GM12801 (cell line): ENCODE results near the gene BCOR.

Experiments used
- TF ChIP-seq, protein P1 (sequence below): IDR thresholded peaks from one replicate; pipeline ENCODE4 v1.5.1; 2011; ENCODE audit warnings: control low read depth; ENCODE audit not compliant: insufficient read length; ENCODE audit errors: extremely low read depth

BCOR gene

DNA sequence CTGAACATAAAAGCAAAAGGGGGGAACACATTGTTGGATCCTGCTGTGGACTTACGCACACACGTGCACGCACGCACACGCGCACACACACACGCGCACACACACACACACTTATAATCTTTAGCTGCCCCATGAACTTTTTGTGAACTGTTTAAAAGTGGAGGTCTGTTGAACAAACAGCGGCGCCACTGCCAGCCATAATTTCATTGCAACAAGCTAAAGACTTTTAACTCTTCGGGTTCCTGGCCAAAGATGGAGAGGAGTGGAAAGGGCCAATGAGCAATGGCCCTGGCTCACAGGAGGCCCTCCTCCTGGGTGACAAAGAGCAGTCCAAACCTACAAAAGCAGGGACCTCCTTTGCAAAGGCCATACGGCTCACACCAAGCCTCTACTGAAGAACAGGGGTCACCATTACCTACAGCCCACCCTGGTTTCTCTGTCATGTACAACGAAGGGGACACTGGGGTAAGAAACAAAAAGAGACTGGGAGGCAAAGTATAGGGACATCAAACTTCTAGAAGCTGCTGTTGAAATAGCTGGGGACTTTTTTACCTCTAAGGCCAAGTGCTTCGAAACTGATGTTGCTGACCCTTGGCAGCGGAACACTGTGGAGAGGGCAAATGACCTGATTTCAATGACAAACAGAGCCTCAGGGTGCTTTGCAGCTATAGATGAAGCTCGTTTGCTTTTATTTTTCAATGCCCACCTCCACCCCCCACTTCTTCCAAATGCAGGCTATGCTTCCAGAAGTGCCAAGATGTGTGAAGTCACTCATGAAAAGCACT lies 16.7 kb downstream of the BCOR start:
- TF ChIP-seq, protein P1, sequence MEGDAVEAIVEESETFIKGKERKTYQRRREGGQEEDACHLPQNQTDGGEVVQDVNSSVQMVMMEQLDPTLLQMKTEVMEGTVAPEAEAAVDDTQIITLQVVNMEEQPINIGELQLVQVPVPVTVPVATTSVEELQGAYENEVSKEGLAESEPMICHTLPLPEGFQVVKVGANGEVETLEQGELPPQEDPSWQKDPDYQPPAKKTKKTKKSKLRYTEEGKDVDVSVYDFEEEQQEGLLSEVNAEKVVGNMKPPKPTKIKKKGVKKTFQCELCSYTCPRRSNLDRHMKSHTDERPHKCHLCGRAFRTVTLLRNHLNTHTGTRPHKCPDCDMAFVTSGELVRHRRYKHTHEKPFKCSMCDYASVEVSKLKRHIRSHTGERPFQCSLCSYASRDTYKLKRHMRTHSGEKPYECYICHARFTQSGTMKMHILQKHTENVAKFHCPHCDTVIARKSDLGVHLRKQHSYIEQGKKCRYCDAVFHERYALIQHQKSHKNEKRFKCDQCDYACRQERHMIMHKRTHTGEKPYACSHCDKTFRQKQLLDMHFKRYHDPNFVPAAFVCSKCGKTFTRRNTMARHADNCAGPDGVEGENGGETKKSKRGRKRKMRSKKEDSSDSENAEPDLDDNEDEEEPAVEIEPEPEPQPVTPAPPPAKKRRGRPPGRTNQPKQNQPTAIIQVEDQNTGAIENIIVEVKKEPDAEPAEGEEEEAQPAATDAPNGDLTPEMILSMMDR = no peak

DNA sequence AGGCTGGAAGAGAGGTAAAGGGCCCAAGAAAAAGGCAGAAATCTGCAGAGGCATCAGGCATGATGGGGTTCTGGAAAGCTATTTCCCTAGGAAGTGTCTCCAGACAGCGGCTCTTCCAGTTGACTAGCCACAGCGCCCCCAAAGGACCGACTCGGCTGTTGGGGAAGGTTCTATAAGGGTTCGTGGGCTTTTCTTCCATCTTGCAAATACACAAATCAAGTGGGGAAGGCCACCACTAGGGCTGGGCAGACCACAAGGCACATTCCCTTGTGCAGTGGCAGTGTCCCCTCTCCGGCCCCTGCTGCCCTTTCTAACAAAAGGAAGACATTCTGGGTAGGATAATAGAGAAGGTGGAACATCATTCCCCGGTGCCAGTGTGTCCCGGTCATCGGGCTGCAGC lies 18.2 kb downstream of the BCOR start:
- TF ChIP-seq, protein P1 = no peak

DNA sequence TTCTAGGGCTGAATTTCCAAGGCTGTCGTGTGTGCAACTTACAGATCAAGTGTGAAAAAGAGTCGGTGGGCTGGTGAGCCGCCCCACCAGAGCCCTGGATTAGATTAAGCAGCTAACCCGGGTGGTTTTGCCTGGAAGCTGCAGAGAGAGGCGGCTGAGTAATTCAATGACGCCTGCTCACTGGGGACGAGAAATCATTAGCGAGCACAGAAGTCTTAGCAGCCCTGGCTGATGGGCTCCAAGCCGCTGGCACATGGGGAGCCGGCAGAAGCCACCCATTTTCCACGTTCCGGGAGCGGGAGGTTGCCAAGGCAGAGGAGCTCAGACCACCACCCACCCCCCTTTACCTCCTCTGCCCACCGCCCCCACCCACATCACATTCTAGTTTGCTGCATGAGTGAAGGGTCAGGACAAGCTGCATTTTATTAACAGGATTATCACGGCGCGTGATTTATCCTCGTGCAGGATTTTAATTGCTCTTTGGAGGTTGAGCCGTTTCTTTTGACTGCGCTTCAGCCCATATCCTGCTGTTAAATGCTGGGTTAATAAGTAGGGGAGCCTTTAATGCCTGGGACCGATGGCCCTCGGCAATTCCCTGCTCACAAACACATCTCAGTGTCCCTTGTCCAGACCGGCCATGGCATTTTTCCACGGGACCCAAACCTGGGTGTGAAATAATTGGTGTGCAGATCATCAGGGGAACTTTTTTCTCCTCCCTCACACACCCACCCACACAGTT lies 19.1 kb downstream of the BCOR start:
- TF ChIP-seq, protein P1 = no peak

DNA sequence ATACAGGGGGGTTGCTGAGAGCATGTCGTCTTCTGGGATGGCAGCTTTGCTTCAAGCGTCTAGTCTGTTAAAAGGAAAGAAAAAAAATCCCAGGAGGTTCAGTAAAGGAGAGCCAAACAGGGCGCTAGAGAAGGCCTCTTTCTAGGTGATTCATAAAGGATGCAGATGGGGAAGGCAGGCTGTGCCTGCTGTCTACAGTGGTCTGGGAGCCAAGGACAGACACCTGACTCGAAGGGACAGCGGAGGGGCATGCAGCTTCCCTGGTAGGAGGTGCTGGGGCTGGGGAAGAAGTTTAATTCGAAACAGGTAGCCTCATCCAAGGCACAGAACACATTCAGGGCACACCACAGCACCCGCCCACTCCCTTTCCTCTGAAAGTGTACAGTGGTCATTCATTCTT lies 19.9 kb downstream of the BCOR start:
- TF ChIP-seq, protein P1 = no peak

DNA sequence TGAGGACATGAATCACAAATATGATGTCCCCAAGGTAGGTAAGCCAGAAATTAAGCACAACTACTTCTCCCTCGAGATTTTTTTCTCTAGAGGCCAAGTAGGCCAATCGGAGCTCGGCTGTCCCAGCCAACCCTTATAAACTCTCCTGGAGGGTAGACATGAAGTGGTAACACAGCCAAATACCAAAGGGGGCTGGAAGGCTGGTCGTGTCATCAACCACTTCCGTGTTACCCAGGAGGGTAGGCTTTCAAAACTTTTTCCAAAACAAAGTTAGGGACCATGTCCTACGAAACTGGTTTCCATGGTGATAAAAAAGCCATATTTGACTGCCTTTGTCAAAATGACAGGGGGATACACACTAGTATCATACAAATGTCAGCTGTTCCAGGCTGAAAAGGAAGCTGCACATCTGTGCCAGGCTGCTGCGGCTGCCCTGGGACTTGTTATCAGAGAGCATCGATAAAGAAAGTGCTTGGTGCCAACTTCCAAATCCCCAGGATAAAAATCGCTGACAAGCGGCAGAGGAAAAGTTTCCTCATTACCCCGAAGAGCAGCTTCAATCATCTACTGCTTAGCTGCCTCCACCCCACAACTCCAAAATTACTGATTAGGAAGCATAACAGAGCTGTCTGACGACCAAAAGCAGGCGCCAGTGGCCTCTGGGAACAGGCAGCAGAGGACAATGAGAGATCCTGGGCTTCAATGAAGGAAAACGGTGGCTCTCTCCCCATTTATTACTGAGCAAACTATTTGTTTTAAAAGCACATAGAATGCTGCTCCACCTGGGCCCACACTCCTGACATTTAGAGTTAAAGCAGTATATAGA lies 20.8 kb downstream of the BCOR start:
- TF ChIP-seq, protein P1 = no peak

DNA sequence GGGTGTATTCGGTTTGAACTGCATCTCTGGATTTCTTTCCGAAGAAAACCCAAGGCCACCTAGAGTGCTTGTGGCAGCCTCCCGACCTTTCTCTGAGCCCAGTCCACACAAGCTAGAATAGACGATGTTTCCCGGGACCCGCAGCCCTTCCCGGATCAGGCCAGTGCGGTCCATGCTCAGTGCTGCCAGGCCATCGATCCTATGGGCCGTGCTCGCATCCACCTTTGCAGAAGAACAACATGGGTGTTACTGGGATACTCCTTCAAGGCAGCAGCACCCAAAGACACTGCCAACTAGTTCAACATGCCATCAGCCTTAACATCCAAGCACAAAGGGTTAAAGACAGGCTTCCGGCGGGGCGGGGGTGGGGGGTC lies 22.8 kb downstream of the BCOR start:
- TF ChIP-seq, protein P1 = no peak

DNA sequence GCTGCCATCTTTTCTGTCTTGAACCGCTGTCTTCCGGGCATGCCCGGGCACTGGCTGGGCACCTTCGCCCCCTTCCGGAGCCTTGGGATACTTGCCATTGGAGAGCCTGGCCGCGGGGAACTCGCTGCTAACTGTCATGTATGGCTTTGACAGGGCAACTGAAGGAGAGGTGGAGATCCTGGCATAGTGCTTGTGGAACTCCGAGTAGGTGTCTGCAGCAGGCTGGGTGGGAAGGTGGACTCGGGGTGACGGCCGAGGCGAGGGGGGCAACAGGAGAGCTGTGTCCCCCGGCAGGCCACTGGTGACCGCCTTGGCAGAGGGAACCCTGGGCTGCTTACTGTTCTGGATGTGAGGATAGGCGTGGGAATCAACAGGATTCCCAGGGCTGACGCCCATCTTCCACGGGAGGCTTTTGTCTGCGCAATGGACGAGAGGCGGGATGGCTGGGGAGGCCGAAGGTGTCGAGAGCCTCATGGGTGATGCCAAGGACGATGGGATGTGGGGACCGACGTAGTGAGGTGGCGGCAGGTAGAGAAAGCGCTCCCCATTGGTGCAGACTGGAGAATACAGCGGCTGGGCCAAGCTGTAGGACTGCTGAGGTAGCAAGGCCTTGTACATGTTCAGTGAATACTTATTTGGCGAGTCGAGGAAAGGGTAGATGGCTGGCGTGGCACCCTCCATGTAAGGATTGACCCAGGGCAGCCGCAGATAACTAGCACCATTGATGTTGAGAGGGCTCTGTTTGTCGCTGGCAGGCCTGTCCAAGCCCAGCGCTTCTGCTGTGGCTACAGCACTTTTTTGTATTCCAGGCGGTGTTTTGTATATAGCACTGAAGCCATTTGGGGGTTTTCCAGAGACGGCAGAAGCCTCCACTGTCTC lies 23.4 kb downstream of the BCOR start:
- TF ChIP-seq, protein P1 = no peak
